Myocyte (in vitro differentiated cells): ENCODE measurements around the gene SCAP. TPM values are rescaled to one million over a fixed set of nuclear protein-coding genes. Genes with fewer than 3 reads are reported as not detected.
"Not testable (repeated sequence)": the region's sequence is repeated elsewhere in the genome, so short reads cannot be mapped to it uniquely, and the experiment has no call there.

Experiments
- DNase-seq: peaks from one replicate; pipeline ENCODE4 v3.0.0-alpha.2; 2012; ENCODE audit warnings: low read depth
- total RNA-seq: library from RNA; depleted of rRNA; stranded (reverse); fragments of >200 nt; gene quantifications from 2 replicates; pipeline ENCODE4 v1.2.3, GENCODE V29; 2014

SCAP gene
- total RNA-seq, 1 donor from 2014 or later = 77.3 TPM

- DNase-seq = not testable (repeated sequence)
Observed at GRCh38 chr3:47481763-47482162, 6.0 kb upstream of the SCAP start.

- DNase-seq = not testable (repeated sequence)
Observed at GRCh38 chr3:47480267-47480666, 4.5 kb upstream of the SCAP start.

- DNase-seq = no peak
Observed at GRCh38 chr3:47479826-47480160, 4.1 kb upstream of the SCAP start.

- DNase-seq = no peak
Observed at GRCh38 chr3:47478022-47478421, 2.3 kb upstream of the SCAP start.

- no peak for DNase-seq
Observed at GRCh38 chr3:47476644-47477199, 981 bp upstream of the SCAP start.

GRCh38 chr3:47476330-47476626 lies 537 bp upstream of the SCAP start:
- no peak for DNase-seq

GRCh38 chr3:47475029-47475569 lies 642 bp downstream of the SCAP start:
- no peak for DNase-seq

- no peak for DNase-seq
Observed at GRCh38 chr3:47473391-47473790, 2.4 kb downstream of the SCAP start.

- DNase-seq = no peak
Observed at GRCh38 chr3:47469616-47470015, 6.1 kb downstream of the SCAP start.

- not testable (repeated sequence) for DNase-seq
Observed at GRCh38 chr3:47468315-47468714, 7.4 kb downstream of the SCAP start.

GRCh38 chr3:47464588-47464987 lies 11.2 kb downstream of the SCAP start:
- no peak for DNase-seq

GRCh38 chr3:47459534-47460085 lies 16.1 kb downstream of the SCAP start:
- DNase-seq = not testable (repeated sequence)

GRCh38 chr3:47456984-47457383 lies 18.8 kb downstream of the SCAP start:
- DNase-seq = no peak

GRCh38 chr3:47455806-47456452 lies 19.8 kb downstream of the SCAP start:
- no peak for DNase-seq

GRCh38 chr3:47452453-47453215 lies 23.1 kb downstream of the SCAP start:
- DNase-seq = no peak

GRCh38 chr3:47444103-47444502 lies 31.6 kb downstream of the SCAP start:
- peak; percentile 16 for DNase-seq

- DNase-seq = peak; percentile 19
Observed at GRCh38 chr3:47443611-47443995, 32.1 kb downstream of the SCAP start.

- DNase-seq = peak; percentile 89
Observed at GRCh38 chr3:47441796-47442551, 33.8 kb downstream of the SCAP start.

- peak; percentile 21 for DNase-seq
Observed at GRCh38 chr3:47440131-47440530, 35.6 kb downstream of the SCAP start.

- no peak for DNase-seq
Observed at GRCh38 chr3:47436180-47436579, 39.6 kb downstream of the SCAP start.

- DNase-seq = no peak
Observed at GRCh38 chr3:47434849-47435248, 40.9 kb downstream of the SCAP start.

- no peak for DNase-seq
Observed at GRCh38 chr3:47433796-47434195, 41.9 kb downstream of the SCAP start.
